Pons (tissue), 1 donor: Measurements from ENCODE around the gene RNASE1.
A peak's percentile ranks its signal among the peaks of the same experiment; 100 is the strongest.

Experiments used
- DNase-seq: peaks from one replicate; pipeline ENCODE4 v3.0.0-alpha.2; 2016; ENCODE audit warnings: low spot score

The RNASE1 gene

DNA sequence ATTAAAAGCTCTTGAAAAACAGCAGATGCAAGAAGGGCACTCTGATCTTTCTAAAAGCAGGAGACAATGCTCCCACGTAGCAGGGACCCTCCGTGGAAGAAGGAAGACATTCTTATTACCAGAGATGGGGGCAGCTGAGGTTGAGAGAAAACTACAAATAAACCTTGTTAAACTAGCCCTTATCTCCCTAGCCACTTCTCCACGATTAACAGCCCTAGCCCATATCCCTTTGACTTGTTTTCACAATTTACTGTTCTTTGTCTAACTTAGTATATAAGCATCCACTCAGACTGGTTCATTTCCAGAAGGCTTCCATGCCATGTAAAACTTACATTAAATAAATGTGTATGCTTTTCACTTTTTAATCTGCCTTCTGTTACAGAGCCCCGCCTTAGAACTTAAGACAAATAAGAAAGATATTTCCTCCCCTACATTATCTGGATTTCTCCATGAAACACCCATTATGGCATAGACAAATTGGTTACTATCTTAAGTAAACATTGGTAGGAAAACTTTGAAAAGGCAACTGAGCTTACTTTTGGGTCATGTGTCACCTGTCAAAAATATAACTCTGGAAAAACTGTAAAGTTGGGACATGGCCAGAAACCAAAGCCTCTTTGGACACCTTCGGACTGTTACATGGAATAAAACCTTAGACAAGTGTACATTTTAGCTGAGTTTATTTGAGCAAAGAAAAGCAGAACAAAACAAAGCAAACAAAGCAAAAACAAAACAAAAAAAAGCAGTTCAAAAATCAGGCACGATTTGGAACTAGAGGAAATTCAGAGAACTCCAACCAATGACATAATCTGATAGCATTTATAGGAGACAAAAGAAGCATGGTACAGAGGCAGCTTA, 4.9 kb upstream of the RNASE1 start:
- DNase-seq: no peak

DNA sequence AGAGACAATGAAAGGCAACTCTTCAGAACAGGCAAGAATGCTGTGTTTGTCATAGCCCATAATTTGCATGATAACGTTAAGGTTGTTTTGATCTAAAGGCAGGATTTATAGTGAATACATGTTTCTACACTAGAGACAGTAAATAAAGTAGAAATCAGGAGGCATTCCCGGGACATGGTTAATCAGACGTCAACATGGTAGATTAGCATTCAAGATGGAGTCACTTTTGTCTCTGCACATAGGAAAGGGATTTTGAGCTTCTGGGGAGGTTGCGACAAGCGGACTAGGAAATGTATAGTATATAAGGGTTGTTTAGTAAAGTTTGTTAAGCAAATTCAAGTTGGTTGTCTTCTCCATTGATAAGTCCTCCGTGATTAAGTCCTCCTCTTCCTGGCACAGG, 2.8 kb upstream of the RNASE1 start:
- no peak for DNase-seq

DNA sequence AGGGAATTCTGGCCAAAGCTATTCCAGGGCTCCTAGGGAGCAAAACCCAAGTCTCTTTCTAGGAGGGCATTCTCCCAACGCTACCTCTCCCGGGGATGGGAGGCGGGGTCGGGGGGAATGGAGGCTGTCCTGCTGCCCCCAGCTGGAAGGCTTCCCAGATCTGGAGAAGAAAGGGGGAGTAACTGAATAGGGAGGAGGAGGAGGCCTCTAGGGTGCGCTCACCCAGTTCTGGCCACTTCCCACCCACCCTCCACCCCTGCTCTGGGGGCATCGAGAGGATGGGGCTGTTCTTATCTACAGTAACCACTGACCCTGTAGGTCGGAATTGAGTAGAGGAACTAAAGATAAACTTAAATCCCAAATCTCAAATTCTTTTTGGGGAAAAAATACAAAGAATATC, 579 bp upstream of the RNASE1 start:
- DNase-seq: no peak

DNA sequence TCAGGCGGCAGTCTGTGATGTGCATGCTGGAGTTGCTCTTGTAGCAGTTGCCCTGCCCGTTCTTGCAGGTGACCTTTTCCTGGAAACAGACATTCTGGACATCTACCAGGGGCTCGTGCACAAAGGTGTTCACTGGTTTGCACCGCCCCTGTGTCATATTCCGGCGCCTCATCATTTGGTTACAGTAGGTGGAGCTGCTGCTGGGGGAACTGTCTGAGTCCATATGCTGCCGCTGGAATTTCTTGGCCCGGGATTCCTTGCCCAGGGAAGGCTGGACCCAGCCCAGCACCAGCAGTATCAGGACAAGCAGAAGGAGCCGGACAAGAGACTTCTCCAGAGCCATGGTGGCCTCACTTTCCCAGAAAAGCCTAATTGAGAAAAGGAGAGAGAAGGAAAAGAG, 918 bp downstream of the RNASE1 start:
- DNase-seq: peak; percentile 72

DNA sequence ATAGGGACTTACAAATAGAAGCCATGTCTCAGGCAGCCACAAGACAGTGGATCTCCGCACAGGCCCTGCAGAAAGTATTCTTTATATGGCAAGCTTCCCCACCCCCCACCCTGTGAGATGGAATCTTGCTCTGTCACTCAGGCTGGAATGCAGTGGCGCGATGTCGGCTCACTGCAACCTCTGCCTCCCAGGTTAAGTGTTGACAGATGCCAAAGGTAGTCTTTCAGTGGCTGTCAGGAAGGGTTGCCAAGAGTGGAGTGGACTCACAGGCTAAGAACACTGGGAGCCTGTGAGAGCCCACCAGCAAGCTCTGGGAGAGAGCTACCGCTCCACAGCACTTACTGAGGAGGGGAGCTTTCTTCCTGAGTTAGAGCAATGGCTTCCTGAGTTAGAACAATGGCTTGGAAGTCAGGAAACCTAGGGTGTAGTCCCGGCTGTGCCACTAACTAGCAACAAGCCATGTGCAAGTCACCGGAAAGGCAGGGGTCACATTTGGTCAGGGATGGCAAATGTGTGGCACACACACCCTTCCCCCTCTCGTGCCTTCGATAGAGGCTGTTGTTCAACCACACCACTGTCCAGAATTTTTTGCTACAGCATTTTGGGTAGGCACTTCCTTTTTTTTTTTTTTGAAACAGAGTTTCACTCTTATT, 2.6 kb downstream of the RNASE1 start:
- DNase-seq: peak; percentile 66

DNA sequence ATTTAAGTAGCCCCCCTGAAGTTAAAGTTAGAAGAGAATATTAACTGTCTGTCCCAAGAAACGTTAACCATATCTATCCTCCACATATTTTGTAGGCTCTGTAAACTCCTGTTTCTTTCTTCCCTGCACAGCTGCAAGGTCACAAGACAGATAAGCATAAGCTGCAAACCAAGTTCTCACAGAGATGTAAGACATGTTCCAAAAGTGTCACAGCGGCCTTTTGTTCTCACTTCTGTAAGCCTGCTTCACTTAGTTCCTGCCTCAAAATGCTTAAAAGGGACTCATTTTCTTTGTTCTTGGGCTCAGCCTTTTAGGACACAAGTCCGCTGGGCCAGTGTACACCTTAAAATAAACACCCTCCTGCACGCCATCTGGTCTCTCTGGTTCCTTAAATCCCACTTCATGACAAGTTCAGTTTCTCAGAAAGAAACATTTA, 3.2 kb downstream of the RNASE1 start:
- DNase-seq: peak; percentile 94

DNA sequence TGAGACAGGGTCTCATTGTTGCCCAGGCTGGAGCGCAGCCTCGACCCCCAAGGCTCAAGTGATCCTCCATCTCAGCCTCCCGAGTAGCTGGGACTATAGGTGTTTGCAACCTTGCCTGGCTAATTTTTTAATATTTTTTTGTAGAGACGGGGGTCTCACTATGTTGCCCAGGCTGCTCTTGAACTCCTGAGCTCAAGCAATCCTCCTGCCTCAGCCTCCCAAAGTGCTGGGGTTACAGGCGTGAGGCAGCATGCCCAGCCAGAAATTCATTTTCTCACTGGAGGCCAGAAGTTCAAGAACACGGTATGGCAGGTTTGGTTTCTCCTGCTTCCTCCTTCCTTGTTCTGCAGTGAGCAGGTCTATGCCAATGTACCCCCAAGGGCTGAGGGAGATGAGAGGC, 3.7 kb downstream of the RNASE1 start:
- DNase-seq: no peak

DNA sequence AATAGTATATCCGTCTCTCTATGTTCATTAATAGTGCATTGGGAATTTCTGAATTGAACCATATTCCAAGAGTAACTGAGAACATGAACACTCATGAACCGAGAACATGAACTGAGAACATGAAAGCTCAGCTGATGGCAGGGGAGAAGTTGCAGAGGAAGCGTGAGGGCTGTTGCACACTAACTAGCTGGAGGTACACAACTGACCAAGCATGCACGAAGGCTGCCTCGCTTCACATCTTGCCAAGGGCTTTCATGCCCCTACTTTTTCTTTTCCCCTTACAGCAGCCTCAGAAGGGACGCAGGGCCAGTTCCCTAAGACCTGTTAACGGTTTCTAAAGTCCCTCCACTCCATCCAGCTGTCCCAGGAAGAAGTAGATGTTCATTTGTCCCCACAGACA, 4.3 kb downstream of the RNASE1 start:
- peak; percentile 54 for DNase-seq

DNA sequence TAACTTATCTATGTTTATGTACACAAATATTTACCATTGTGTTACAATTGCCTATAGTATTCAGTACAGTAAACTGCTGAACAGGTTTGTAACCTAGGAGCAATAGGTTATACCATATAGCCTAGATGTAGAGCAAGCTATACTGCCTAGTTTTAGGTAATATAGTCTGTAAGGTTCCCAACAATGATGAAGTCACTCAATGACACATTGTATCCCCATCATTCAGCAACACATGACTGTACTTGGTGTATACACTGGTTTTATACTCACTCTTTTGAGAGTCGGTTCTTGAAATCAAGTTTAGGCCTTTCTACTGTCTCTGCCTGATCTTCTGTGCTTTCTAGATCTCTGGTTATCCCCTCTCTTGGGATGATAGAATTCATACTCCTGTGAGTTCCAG, 5.5 kb downstream of the RNASE1 start:
- DNase-seq: no peak

DNA sequence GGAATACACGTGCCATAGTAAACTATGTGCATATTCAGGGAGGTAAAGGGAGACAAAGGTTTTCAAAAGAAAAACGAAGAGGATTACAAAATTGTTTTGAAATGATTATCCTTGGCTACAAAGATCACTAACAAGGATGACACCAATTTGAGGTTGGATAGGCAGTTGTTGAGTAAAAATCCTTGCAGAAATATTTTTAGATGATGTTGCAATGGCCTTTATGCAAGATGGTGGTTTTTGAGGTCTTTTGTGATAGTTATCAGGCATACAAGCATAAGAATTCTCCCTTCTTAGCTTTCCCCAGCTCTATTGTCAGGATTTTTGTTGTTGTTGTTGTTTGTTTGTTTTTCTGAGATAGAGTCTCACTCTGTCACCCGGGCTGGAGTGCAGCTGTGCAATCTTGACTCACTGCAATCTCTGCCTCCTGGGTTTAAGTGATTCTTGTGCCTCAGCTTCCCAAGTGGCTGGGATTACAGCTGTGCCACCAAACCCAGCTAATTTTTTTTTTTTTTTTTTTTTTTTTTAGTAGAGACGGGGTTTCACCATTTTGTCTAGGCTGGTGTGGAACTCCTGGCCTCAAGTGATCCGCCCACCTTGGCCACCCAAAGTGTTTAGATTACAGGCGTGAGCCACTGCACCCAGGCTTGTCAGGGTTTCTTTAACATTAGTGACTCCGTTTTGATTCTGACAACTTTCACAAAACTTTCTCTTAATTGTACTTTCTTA, 7.8 kb downstream of the RNASE1 start:
- DNase-seq: no peak

DNA sequence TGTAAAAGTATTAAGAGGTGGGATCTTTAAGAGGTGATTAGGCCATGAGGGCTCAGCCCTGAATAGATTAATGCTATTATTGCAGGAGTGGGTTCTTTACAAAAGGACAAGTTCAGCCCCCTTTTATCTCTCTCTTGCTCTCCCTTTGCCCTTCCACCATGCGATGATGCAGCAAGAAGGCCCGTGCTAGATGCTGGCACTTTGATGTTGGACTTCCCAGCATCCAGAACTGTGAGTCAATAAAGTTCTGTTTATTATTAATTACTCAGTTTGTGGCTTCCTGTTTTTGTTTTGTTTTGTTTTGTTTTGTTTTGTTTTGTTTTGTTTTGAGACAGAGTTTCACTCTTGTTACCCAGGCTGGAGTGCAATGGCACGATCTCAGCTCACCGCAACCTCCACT, 10.1 kb downstream of the RNASE1 start:
- no peak for DNase-seq

DNA sequence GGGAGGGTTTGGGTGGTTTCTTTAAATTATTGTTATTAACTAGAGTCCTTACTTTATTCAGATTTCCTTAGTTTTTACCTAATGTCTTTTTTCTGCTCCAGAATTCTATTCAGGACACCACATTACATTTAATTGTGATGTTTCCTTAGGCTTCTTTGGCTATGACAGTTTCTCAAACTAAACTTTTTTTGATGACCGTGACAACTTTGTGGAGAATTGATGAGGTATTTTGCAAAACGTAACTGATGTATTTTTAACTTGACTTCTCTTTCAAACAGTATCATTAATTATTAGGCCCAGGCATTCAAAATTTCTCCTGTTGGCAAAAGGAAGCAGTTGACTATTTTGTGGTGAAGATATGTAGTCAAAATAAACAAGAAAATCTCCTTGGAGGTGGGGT, 11.0 kb downstream of the RNASE1 start:
- no peak for DNase-seq

DNA sequence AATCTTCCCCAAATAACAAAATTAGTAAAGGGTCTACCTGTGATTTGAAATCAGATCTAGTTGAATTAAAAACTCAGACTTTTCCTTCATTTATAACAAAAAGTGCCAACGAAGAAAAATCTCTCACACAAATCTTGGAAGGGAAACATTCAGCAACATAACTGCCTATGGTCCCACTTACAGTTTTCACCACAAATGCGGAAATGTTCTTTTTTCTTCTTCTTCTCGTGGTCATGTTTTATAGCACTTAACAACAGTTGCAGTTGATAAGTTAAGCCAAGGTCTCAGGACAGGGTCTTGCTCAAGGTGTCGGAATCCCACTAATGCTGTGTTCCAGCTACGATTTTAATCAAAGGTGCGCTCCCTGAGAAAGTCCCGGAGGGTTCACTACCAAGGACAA, 11.5 kb downstream of the RNASE1 start:
- no peak for DNase-seq

DNA sequence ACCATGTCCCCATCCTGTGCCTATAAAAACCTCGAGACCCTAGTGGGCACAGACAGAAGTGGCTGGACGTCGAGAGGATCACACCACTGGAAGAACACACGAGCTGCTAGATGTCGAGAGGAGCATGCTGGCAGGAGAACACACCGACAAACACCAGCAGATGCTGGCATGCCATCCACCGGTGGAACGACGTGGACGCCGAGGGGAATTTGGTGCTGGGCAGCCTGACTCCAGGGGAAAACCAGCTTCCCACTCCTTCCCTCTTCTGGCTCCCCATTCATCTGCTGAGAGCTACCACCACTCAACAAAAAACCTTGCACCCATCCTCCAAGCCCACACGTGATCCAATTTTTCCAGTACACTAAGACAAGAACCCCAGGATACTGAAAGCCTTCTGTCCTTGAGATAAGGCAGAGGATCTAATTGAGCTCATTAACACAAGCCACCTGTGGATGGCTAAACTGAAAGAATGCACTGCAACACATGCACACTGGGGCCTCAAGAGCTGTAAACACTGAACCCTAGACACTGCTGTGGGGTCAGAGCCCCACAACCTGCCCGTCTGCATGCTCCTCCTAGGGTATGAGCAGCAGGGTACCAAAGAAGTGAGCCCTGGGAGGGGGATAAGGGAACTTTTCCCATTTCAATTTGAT, 12.1 kb downstream of the RNASE1 start:
- no peak for DNase-seq

DNA sequence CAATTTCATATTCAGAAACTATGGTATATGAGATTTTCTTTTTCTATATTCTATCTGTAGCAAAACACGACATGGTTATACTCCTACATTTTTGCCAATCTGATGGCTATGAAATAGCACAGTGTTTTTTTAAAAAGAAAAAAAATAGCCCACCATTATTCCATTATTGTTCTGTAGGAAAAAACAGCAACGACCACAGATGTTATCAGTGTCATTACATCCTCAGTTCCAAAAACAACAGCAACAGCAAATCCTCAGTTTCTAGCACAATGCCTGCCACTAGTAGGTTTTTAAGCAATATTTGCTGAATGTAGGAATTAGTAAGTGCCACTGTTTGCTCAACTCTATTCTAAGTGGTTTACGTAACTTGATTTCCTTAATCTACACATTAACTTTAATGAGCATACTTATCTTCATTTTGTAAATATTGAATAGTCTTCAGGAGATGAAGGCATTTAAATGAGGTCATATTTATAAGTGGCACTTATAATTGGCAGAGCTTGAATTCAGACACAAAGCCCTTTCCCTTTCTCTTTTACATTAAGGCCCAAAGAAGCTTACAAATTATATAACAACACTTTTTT, 13.3 kb downstream of the RNASE1 start:
- no peak for DNase-seq

DNA sequence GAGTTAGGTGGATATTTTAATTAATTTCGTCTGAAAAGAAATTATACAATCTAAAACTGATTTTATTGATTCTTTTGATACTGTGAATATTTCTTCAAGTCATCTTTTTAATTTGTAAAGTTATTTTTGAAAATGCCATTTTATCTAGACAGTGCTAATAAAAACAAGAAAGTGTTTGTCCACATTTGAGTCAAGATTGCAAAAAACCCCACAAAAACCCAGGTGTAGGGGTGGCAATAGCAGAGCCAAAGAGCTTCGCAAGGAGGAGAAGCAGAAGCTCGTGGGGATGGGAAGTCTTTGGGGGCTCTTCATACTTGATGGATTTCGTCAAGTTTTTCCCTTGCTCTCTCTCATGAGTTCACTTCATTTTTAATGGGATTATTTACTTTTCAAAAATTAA, 15.6 kb downstream of the RNASE1 start:
- DNase-seq: no peak

DNA sequence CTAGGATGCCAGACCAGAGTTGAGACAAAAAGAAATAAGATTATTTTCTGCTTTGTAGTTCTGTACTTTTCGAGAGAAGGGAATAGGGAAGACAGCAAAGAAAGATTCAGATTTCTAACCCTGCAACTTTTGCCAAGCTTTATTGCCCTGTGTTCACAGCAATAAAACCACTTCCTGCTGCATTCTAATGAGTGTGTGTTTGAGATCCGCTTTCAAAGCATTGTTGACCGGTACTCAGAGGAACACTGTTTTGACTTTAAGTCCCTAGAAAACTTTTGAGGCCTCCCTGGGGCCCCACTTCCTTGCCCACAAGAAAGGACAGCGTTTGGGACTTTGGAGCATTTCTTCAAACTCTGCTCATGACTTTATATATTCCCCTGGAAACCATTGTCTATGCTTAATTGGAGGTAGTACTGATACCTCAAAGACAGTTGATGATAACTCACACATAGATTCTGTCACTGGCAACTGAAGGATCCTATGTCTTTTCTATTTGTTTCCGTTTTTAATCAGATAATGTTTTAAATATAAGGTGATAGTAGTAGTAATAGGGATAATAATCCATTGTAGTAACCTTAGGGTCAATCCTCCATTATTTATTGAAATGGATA, 20.3 kb downstream of the RNASE1 start:
- DNase-seq: peak; percentile 59

DNA sequence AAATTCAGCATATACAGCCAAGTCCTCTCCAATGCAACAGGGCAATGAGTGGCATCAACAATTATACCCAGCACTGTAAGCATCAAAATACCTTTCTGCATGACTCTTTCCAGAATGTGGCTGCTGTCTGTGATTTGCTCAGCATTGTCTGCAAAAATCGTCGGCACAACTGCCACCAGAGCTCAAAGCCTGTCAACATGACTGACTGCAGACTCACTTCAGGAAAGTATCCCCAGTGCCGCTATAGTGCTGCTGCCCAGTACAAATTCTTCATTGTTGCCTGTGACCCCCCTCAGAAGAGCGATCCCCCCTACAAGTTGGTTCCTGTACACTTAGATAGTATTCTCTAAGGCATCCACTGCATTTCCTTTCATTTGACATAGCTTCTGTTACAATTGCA, 20.8 kb downstream of the RNASE1 start:
- no peak for DNase-seq

DNA sequence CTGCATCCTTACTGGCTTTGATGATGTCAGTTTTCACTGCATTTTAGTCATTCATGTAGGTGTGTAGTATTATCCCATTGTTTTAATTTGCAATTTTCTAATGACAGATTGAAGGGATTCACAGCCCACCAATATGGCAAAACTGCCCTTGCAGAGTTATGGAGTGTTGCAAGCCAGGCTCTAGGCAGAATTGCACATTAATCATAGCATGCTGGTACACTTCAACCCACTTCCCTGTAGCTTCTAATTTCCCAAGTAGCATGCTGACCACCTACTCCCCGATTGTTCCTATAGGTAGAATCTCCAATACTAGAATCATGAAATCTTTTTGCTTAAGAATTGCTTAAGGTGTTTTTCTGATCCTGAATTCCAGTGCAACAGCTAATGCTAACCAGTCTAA, 26.7 kb downstream of the RNASE1 start:
- no peak for DNase-seq

DNA sequence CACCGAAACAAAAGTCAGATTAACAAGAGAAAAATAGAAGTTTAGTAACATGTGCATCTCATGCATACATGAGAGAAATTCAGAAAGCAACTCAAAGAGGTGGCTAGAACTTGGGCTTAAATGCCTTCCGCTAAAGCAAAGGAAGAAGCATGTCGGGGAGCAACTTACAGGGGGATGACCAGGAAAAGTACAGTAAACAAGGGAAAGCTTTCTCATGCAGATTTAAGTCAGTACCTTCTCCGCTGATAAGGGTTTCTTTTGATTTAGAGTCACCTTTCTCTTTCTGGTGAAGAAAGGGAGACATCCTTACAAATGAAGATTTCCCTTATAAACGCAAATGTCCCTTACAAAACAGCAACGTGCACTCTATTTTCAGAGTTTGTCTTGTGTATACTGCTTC, 27.6 kb downstream of the RNASE1 start:
- DNase-seq: no peak

DNA sequence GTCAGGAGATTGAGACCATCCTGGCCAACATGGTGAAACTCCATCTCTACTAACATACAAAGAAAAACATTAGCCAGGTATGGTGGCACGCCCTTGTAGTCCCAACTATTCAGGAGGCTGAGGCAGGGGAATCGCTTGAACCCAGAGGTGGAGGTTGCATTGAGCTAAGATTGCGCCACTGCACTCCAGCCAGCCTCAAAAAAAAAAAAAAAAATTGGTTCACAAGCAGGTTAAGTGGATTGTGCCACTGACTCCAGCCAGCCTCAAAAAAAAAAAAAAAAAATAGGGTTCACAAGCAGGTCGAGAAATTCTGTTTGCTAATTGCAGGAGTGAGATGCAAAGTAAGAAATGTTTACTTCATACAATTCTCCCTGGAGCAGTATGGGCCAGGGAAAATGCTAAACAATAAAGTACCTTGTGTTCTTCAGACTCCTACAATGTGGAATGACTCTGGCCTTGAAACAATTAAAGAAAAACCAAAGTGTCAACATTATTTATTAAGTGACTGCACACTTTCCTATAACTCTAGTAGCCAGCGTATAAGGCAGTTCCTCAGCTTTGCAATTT, 28.3 kb downstream of the RNASE1 start:
- no peak for DNase-seq
